B cell (primary cell): ENCODE results near the gene MPST.

Experiments
- EZH2 ChIP-seq: IDR thresholded peaks from 2 replicates; pipeline ENCODE4 v1.6.1; 2012; ENCODE audit warnings: borderline replicate concordance, low read depth, mild to moderate bottlenecking, moderate library complexity, low read length; ENCODE audit not compliant: insufficient read depth, poor library complexity, severe bottlenecking
- TF ChIP-seq, protein P1 (sequence below): fragments of 200-600 bp; IDR thresholded peaks from one replicate; pipeline ENCODE4 v1.8.0; 2022; ENCODE audit warnings: antibody characterized with exemption, mild to moderate bottlenecking

DNA sequence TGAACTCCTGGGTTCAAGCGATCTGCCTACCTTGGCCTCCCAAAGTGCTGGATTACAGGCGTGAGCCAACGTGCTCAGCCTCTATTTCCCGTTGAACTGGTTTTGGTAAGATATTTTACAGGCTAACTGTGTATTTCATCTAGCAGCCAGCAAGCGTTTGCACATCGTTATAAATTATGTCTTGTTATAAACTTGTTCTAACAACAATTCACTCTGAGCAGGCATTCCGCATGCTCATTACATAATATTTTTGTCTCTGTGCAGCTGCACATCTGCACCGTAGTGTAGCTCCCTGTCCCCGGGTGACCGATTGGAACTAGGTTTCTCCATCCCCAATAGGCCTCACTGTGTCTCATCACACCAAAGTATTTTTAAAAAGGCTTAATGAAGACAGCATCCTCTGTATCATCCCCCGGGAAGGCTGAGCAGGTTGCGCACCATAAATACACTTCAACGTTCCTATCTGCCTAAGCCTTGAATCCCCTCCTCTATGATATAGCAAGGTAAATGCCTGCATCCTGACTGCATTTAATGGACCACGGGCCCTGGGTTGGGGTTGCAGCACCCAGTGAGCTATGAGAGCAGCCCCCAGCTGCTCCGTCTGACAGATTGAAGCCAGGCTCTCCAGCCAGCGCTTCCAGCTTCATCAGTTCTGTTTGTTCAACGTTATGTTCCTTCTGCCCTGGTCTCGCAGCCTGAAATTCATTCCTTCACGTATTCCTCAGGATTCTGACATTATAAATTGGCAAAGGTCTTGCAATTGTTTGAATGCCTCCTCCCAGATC is 48.0 kb upstream of the MPST start:
- TF ChIP-seq, protein P1, sequence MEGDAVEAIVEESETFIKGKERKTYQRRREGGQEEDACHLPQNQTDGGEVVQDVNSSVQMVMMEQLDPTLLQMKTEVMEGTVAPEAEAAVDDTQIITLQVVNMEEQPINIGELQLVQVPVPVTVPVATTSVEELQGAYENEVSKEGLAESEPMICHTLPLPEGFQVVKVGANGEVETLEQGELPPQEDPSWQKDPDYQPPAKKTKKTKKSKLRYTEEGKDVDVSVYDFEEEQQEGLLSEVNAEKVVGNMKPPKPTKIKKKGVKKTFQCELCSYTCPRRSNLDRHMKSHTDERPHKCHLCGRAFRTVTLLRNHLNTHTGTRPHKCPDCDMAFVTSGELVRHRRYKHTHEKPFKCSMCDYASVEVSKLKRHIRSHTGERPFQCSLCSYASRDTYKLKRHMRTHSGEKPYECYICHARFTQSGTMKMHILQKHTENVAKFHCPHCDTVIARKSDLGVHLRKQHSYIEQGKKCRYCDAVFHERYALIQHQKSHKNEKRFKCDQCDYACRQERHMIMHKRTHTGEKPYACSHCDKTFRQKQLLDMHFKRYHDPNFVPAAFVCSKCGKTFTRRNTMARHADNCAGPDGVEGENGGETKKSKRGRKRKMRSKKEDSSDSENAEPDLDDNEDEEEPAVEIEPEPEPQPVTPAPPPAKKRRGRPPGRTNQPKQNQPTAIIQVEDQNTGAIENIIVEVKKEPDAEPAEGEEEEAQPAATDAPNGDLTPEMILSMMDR = no peak
- TF ChIP-seq EZH2 = no peak
